Measurements from ENCODE around the gene BCL11A.

The BCL11A gene

GRCh38 chr2:60463249-60463648, 90.2 kb downstream of the BCL11A start:
- H3K9me3 Mint-ChIP-seq, result no peaks in the 10 kb centered on the region
- H3K27ac Mint-ChIP-seq, result no peak overlapping the region
- H3K4me3 Mint-ChIP-seq, result no peak overlapping the region
- DNase-seq (ENCODE audit: low spot score), result no peak
- H3K4me1 Mint-ChIP-seq (ENCODE audit: low read depth), result no peaks in the 10 kb centered on the region
- no peaks in the 10 kb centered on the region for H3K36me3 Mint-ChIP-seq (ENCODE audit: low read depth)
- peaks cover 2% of the 10 kb centered on the region for H3K27me3 Mint-ChIP-seq (ENCODE audit: low read depth)

- Mint-ChIP-seq H3K4me1 (ENCODE audit: low read depth) (no peaks in the 10 kb centered on the region), H3K36me3 (ENCODE audit: low read depth) (no peaks in the 10 kb centered on the region), H3K4me3 (no peak overlapping the region), H3K9me3 (no peaks in the 10 kb centered on the region), H3K27me3 (ENCODE audit: low read depth) (peaks cover 2% of the 10 kb centered on the region), H3K27ac (no peak overlapping the region)
- no peak for DNase-seq (ENCODE audit: low spot score)
Observed at GRCh38 chr2:60461421-60462108, 91.9 kb downstream of the BCL11A start.

GRCh38 chr2:60460577-60461420, 92.7 kb downstream of the BCL11A start:
- Mint-ChIP-seq H3K27me3 (ENCODE audit: low read depth) (peaks cover 6% of the 10 kb centered on the region), H3K27ac (no peak overlapping the region), H3K4me3 (no peak overlapping the region), H3K9me3 (no peaks in the 10 kb centered on the region), H3K36me3 (ENCODE audit: low read depth) (no peaks in the 10 kb centered on the region), H3K4me1 (ENCODE audit: low read depth) (no peaks in the 10 kb centered on the region)
- DNase-seq (ENCODE audit: low spot score), result no peak

- no peaks in the 10 kb centered on the region for H3K4me1 Mint-ChIP-seq (ENCODE audit: low read depth)
- no peak overlapping the region for H3K27ac Mint-ChIP-seq
- no peaks in the 10 kb centered on the region for H3K36me3 Mint-ChIP-seq (ENCODE audit: low read depth)
- no peak overlapping the region for H3K4me3 Mint-ChIP-seq
- no peaks in the 10 kb centered on the region for H3K9me3 Mint-ChIP-seq
- H3K27me3 Mint-ChIP-seq (ENCODE audit: low read depth), result peaks cover 12% of the 10 kb centered on the region
- no peak for DNase-seq (ENCODE audit: low spot score)
Observed at GRCh38 chr2:60459851-60460250, 93.6 kb downstream of the BCL11A start.

- H3K27ac Mint-ChIP-seq, result no peak overlapping the region
- H3K4me1 Mint-ChIP-seq (ENCODE audit: low read depth), result no peaks in the 10 kb centered on the region
- peaks cover 12% of the 10 kb centered on the region for H3K27me3 Mint-ChIP-seq (ENCODE audit: low read depth)
- H3K36me3 Mint-ChIP-seq (ENCODE audit: low read depth), result no peaks in the 10 kb centered on the region
- no peak for DNase-seq (ENCODE audit: low spot score)
- H3K9me3 Mint-ChIP-seq, result no peaks in the 10 kb centered on the region
- no peak overlapping the region for H3K4me3 Mint-ChIP-seq
Observed at GRCh38 chr2:60456115-60456770, 97.2 kb downstream of the BCL11A start.

- no peak for DNase-seq (ENCODE audit: low spot score)
- Mint-ChIP-seq H3K27ac (no peak overlapping the region), H3K4me1 (ENCODE audit: low read depth) (no peaks in the 10 kb centered on the region), H3K36me3 (ENCODE audit: low read depth) (no peaks in the 10 kb centered on the region), H3K9me3 (no peaks in the 10 kb centered on the region), H3K4me3 (no peak overlapping the region), H3K27me3 (ENCODE audit: low read depth) (peaks cover 12% of the 10 kb centered on the region)
Observed at GRCh38 chr2:60453872-60454271, 99.6 kb downstream of the BCL11A start.

- H3K4me3 Mint-ChIP-seq, result no peak overlapping the region
- H3K9me3 Mint-ChIP-seq, result no peaks in the 10 kb centered on the region
- H3K36me3 Mint-ChIP-seq (ENCODE audit: low read depth), result no peaks in the 10 kb centered on the region
- H3K27me3 Mint-ChIP-seq (ENCODE audit: low read depth), result peaks cover 12% of the 10 kb centered on the region
- DNase-seq (ENCODE audit: low spot score), result no peak
- no peaks in the 10 kb centered on the region for H3K4me1 Mint-ChIP-seq (ENCODE audit: low read depth)
- H3K27ac Mint-ChIP-seq, result no peak overlapping the region
Observed at GRCh38 chr2:60453301-60453700, 100.2 kb downstream of the BCL11A start.

GRCh38 chr2:60450488-60450887, 103.0 kb downstream of the BCL11A start:
- Mint-ChIP-seq H3K4me3 (no peak overlapping the region), H3K27me3 (ENCODE audit: low read depth) (peaks cover 5% of the 10 kb centered on the region), H3K36me3 (ENCODE audit: low read depth) (no peaks in the 10 kb centered on the region), H3K4me1 (ENCODE audit: low read depth) (no peaks in the 10 kb centered on the region), H3K9me3 (no peaks in the 10 kb centered on the region), H3K27ac (no peak overlapping the region)
- no peak for DNase-seq (ENCODE audit: low spot score)

GRCh38 chr2:60447943-60448342, 105.5 kb downstream of the BCL11A start:
- Mint-ChIP-seq H3K36me3 (ENCODE audit: low read depth) (no peaks in the 10 kb centered on the region), H3K27me3 (ENCODE audit: low read depth) (no peaks in the 10 kb centered on the region), H3K4me1 (ENCODE audit: low read depth) (no peaks in the 10 kb centered on the region), H3K27ac (no peak overlapping the region), H3K9me3 (no peaks in the 10 kb centered on the region), H3K4me3 (no peak overlapping the region)
- no peak for DNase-seq (ENCODE audit: low spot score)

GRCh38 chr2:60446413-60447267, 106.8 kb downstream of the BCL11A start:
- no peaks in the 10 kb centered on the region for H3K9me3 Mint-ChIP-seq
- no peak overlapping the region for H3K4me3 Mint-ChIP-seq

GRCh38 chr2:60445684-60446179, 107.7 kb downstream of the BCL11A start:
- H3K36me3 Mint-ChIP-seq (ENCODE audit: low read depth), result no peaks in the 10 kb centered on the region
- no peaks in the 10 kb centered on the region for H3K4me1 Mint-ChIP-seq (ENCODE audit: low read depth)
- no peaks in the 10 kb centered on the region for H3K9me3 Mint-ChIP-seq
- no peaks in the 10 kb centered on the region for H3K27me3 Mint-ChIP-seq (ENCODE audit: low read depth)
- no peak overlapping the region for H3K27ac Mint-ChIP-seq
- DNase-seq (ENCODE audit: low spot score), result no peak
- no peak overlapping the region for H3K4me3 Mint-ChIP-seq

More at GRCh38 chr2:60446413-60447267, 106.8 kb downstream of the BCL11A start:
- H3K36me3 Mint-ChIP-seq (ENCODE audit: low read depth), result no peaks in the 10 kb centered on the region
- H3K4me1 Mint-ChIP-seq (ENCODE audit: low read depth), result no peaks in the 10 kb centered on the region
- H3K27ac Mint-ChIP-seq, result no peak overlapping the region
- DNase-seq (ENCODE audit: low spot score), result no peak
- H3K27me3 Mint-ChIP-seq (ENCODE audit: low read depth), result no peaks in the 10 kb centered on the region

- DNase-seq (ENCODE audit: low spot score), result no peak
- Mint-ChIP-seq H3K4me3 (no peak overlapping the region), H3K36me3 (ENCODE audit: low read depth) (no peaks in the 10 kb centered on the region), H3K27me3 (ENCODE audit: low read depth) (no peaks in the 10 kb centered on the region), H3K27ac (no peak overlapping the region), H3K9me3 (no peaks in the 10 kb centered on the region), H3K4me1 (ENCODE audit: low read depth) (no peaks in the 10 kb centered on the region)
Observed at GRCh38 chr2:60442608-60443007, 110.8 kb downstream of the BCL11A start.

- Mint-ChIP-seq H3K4me3 (no peak overlapping the region), H3K27me3 (ENCODE audit: low read depth) (no peaks in the 10 kb centered on the region), H3K27ac (no peak overlapping the region), H3K36me3 (ENCODE audit: low read depth) (no peaks in the 10 kb centered on the region), H3K4me1 (ENCODE audit: low read depth) (no peaks in the 10 kb centered on the region), H3K9me3 (no peaks in the 10 kb centered on the region)
- DNase-seq (ENCODE audit: low spot score), result no peak
Observed at GRCh38 chr2:60441800-60442199, 111.7 kb downstream of the BCL11A start.
